Suppressor macrophage (primary cell): Measurements from ENCODE around the gene LAMTOR1.
A peak's percentile ranks its signal among the peaks of the same experiment; 100 is the strongest.

ENCODE experiments used
- DNase-seq, 4 experiments: peaks; one replicate each; pipeline ENCODE4 v3.0.0-alpha.2; 2020 to 2022

LAMTOR1 gene

DNA sequence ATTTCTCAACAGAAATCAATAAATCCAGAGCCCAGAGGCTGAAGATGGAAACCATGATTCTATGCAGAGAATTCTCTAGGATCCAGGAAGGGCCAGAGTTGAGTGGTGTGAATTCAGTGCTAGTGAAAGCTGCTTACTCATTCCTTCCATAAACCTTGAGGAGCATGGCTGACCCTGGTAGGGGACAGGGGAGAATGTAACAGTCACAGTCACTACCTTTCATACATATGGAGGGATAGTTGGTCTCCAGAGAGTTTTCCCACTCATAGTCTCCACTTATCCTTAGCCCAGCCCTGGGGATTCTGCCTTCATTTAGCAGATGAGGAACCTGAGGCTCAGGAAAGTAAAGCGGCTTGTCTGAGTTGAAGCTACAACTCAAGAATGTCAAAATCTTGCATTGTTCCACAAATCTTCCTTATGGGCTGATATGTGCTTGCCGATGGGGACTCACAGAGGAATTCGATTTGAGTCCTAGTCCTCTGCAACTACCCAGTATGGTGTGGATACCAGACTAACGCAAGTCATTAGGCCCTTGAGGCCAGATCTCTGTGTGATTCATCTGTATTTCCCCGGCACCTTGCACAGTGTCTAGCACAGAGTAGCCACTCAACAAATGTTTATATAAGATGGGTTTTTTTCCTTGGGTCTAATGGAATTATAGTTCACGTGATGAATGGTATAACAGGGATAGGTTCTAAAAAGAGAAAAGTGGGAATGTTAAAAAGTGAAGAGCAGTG is 13.1 kb upstream of the LAMTOR1 start:
- DNase-seq = no peak

DNA sequence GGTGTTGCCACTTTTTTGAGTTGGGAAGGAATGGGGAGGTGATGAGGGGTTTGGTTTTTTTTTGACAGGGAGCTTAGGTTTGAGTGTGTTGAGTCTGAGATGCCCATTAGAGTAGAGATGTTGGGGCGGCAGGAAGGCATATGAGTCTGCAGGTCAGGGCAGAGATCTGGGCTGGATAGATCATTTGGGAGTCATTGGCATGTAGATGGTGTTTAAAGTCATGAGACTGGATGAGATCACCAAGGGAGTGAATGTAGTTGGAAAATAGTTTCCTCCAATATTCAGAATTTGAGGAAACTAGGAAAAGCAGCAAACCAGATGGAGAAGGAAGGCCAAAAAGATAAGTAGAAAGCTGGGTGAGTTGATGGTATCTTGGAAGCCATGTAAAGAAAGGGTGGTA is 11.5 kb upstream of the LAMTOR1 start:
- DNase-seq = no peak

DNA sequence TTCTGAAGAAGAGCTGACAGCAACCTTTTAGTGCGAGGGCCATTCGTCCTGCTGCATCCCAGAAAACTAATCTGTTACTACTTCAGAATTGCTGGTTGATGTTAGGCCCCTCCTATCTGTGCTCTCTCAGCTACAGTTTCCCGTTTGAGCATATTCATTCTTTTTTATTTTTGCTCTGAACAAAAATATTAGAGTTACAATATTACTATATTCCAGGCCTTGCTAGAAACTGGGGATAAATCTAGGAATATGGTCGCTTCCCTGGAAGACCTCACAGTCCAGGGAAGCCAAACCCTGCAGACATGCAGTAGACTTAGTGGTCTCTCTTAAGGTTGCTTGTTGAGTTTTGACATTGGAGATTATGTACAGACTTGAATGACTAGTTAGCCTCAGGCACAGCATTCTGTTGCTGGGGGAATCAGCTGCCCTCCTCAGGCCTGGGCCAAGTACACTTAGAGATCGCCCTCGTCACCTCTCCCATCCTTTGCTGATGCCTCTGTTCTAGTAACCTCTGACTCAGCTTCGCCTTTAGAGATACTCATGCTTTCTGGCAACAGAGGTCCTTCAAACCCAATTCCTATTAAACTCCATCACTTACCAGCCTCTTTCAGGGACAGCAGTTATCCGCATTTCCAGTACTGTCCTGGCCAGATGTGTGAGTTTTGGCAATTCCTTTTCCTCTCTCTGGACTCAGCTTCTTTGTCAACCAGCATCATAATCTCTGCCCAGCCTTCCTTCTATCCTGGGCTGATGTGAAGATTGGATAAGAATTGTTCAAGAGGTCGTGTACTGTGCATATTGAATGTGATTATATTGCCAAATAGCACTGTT is 10.1 kb upstream of the LAMTOR1 start:
- DNase-seq = no peak

DNA sequence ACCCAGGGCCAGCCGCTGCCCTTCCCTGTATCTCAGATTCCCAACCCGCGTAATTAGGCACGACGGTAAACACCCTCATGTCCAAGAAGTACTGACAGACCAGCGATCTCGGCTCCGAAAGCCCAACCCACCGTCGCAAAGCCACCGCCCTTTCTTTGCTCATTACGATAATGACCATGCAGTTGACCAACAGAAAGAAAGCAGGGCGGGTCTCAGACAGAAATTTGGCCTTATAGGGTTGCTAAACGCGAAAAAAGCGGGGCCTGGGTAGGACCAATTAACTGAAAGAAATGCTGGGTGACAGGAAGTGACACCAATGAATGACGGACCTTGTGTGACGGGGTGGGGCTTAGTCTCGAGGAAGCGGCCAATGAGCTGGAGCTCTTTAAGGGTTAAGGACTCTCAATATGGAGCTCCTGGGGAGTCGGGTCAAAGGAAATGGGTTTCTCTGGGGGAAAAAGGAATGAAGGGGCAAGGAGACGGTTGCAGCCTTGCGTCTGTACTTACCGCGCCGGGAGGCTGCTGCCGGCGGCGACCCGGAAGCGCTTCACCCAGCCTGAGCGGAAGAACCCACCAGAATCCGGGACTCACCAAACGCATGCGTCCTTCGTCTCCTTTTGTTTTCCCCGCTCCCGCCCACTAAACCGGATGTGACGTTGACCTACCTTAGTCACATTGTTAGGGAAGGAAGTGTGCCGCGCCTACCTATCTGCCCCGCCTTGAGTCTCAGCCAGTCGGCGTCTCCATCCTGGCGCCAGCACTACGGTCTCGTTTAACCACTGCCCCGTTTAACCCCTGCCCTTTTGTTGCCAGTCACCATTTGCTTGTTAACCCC is 9.3 kb upstream of the LAMTOR1 start, which contains the start of gene ANAPC15:
Gene ANAPC15 (minus strand): TSS at position 553 of the 835 bp plus-strand sequence. CDS start 1,419 bp downstream, outside the sequence.
- peak; percentile 99 to 100 (median 99) for DNase-seq

DNA sequence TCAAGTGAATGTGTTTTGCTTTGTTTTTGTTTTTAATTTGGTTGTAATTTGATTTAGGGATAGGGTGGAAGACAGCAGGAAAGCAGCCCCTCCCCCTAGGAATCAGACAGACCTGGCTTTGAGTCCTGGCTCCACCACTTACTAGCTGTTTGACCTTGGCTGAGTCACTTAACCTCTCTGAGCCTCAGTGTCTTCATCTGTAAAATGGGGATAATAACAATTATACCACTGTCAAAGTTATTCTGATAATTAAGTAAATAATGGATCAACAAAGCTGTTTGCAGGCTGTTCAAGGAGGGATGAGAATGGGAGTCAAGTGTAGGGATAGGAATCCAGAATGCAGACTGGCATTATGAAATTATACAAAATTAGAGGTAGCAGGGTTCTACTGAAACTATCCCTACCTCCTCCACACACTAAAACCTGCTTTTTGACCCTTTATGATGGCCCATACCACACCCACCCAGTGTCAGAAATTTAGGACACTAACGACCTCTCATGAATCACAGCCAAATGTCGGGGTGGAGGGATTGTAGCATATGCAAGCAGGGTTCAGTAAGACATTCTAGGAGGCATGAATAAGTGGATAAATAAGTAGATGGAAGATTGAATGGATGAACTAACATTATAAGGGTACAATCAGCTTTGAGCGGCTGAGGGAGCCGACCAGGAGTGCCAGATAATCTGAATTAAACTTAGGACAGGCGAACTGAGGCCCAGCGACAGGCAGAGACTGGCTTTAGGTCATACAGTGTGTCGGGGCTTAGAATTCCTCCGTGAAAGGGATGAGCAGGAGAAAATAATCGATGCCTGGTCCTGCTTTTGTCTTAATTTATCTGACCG is 8.4 kb upstream of the LAMTOR1 start:
- peak in 1 of 4 experiments; percentile 16 for DNase-seq

DNA sequence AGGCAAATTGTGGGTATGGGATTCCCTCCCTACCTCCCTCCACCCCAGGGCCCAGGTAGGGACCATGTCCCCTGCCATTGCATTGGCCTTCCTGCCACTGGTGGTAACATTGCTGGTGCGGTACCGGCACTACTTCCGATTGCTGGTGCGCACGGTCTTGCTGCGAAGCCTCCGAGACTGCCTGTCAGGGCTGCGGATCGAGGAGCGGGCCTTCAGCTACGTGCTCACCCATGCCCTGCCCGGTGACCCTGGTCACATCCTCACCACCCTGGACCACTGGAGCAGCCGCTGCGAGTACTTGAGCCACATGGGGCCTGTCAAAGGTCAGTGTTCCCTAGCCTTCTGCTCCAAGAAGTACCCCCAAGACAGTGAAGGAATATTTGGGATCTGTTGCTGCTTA is 2.8 kb upstream of the LAMTOR1 start, which contains the start of gene TOMT:
Gene TOMT (plus strand): TSS at position 37 of the 400 bp plus-strand sequence. CDS start 28 bp downstream, at position 65.
- DNase-seq = no peak

DNA sequence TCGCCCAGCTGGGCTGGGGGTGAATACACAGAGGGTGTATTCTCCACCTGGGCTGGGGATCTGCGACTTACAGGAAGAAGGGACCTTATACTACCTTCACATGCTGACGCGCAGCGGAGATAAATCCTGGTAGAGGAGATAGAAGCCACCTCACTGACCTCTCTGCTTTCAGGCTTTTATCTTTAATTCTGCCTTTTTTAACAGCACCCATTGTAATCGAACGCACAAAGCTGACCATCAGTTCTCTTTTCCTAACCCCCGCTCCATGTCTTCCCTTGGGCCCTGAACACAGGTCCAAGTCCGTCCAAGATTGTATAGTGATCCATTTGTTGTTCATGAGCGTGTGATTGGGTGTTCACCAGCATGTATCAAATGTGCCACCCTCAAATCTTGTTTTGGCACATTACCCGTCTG is 664 bp upstream of the LAMTOR1 start:
- DNase-seq = no peak

DNA sequence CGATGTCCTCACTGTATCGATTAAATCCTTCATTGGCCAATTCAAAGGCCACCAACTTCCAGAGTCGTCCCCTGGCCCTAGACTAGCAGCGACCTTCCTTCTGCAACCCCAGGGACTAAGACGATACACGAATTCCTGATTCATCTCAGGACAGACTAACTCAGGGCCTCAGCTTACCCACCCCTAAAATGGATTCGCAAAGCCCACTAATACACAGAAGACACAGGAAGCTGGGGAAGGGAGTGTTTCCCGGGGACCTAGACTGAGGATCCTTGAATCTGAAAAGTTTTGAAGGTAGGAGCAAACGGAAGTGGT is 509 bp downstream of the LAMTOR1 start:
- DNase-seq = no peak

DNA sequence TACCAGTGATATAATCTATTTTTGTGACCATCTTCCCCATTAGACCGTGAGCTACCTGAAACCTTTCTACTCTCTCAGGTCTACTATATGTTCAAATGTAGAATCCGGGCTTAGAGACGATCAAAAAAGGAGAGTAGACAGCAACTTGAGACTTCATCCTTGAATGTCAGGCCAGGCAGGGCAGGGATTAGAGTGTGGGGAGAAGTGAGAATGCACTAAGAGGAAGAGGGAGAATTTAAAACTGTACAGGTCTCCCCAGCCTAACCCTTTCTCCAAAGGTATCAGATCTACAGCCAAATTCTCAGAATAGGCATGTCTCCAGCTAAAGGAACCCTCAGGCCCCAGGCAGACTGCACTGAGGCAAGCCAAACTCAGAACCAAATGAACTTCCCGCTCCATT is 935 bp downstream of the LAMTOR1 start:
- peak in 3 of 4 experiments; percentile 25 to 43 (median 40) for DNase-seq

DNA sequence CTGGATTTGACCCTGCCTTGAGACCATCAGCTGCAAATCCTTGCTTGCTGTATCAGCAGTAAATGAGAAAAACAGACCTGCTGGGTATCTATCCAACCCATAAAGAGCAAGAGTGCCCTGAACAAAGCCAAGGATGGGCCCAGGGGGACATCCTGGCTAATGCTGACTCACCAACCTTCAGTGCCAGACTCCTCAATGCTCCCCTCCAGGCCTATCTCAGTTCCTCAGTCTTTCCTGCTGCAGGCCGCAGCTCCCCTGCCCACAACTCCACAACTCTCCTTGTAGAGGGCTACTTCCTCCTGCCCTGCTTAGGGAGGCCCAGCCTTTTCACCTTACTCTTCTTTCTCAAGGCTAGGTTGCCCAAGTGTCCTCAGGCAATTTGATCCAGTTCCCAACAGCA is 2.6 kb downstream of the LAMTOR1 start:
- DNase-seq = peak; percentile 49 to 79 (median 72)

DNA sequence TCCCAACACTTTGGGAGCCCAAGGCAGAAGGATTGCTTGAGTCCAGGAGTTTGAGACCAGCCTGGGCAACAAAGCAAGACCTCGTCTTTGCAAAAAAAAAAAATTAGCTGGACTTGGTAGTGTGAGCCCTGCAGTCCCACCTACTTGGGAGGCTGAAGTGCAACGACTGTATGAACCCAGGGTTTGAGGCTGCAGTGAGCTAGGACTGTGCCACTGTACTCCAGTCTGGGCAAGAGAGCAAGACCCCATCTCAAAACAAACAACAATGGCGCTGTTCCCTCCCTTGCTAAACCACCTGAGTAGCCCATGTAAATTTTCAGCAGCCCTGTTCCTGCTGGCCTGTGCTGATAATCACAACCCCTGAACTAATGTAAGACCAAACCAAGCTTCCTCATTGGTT is 3.1 kb downstream of the LAMTOR1 start:
- DNase-seq = no peak

DNA sequence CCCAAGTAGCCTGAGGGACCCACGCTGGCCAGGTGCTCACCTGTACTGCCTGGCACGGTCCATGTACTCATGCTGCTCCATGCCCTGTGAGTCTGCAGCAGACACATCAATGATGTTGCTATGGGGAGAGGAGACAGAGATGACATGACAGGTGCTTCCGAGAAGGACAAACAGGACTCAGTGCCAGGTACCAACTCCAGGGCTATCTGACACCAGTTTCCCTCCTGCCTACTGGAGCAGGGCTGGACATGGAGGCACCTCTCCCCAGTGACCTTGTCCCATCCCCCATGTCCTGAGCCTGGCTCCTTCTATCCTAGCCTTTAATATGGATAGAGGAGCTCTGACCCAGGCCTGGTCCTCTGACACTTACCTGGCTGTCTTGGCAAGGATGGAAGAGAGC is 4.4 kb downstream of the LAMTOR1 start:
- DNase-seq = no peak

DNA sequence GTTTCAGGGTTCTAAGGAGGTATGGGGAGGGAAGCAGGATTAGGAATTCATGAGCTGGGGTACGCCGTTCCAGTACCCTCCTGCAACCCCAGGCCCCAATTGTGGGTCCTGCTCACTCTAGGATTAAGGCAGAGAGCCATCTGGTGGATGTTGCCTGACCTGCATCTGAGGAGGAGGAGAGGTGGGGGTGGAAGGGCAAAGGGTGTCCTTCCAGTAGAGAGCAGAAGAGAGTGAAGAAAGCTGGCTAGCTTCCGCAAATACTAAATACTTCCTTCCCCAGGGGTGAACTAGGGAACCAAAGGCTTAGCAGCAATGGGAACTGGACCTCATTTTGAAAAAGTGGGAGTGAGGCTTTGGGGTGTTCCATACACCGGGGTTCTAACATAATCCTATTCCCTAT is 11.8 kb downstream of the LAMTOR1 start:
- DNase-seq = peak; percentile 86 to 93 (median 91)

DNA sequence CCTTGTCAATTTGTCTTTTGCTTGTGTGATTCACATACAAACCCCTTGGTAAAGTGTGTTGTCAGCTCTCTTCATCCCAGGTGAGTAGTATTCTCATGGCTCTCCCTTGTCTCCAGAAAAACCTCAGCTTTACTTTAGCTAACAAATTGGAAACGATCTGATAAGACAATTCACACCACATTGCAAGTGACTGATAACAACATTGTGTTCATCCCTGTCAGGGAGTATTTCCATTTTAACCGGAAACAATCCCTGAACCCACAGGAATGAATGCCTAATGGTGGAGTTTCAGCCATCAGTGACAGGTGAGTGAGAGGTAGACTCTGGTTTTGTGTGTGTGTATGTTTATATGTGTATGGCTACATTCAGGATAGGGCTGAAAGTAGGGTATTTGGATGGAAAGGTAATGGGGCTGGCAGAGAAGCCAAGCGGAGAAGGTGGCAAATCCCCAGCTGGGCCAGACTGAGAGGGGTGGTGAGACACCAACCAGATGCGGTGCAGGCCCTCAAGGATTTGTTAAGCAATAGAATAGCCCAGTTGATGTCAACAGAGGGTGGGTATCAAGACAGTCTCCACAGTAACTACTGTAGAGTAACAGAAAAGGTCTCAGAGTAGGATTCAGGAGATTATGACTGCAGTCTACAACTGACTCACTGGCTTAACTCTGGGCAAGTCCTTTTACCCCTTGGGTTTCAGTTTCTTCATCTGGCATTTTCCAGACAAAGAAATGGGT is 14.9 kb downstream of the LAMTOR1 start:
- DNase-seq = no peak

DNA sequence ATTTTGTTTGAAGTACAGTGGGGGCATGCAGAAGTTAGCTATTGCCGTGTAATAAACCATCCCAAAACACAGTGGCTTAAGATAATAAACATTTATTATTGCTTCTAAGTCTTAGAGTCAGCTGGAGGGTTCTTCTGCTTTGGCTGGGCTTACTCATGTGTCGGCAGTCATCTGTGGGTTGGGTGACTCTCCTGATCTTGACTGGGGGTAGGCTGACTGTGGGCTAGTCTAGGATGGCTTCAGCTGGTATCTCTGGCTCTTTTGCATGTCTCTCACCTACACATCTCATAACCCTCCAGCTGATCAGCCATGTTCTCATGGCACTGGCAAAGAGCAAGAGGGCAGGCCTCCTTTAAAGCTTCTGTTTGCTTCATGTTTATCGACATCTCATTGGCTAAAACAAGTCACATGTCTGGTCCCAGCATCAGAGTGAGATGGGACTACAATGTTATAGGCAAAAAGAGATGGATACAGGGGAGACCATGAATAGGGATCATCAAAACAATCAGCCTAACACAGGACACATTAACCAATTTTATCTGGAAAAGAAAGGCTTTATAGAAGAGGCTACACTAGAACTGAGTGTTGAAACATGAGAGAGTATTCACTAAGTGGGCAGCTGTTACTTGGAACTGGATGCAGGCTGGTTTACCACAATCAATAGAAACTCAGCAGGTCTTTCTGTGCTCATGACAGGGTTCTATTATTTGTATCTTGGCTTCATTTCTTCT is 17.3 kb downstream of the LAMTOR1 start:
- peak in 3 of 4 experiments; percentile 43 to 55 (median 49) for DNase-seq

DNA sequence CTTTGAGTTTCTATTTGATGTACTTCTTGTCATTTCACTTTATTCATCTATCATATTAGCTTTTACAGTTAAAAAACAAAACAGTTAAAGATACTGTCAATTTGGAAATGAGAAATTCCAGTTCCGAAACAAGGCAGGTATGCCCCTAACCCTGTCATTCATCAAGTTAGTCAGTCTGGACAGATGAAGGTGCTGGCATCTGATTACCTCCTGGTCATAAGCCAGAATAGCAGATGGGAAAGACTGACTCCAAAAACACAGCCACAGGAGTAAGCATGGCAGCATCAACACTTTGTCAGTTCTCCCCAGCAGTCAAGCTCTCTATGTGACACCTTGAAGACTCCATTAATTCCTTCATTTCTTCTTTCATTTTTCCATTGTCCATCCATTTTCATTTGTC is 18.1 kb downstream of the LAMTOR1 start:
- no peak for DNase-seq

DNA sequence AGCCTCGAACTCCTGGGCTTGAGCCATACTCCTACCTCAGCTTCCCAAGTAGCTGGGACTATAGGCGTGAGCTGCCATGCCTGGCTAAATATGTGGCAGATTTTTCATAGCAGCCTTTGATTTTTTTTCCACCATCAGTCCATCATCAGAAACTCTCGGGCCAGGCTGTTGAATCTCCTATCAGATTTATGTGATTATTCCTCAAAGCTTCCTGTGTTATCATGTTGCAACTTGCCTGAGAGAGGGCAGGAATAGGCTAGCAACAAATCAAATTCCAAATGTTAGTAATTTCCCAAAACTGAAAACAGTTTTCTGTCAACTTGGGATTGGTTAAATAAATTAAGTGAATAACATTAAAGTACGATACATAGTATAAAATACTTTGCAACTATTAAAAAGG is 19.0 kb downstream of the LAMTOR1 start:
- no peak for DNase-seq

DNA sequence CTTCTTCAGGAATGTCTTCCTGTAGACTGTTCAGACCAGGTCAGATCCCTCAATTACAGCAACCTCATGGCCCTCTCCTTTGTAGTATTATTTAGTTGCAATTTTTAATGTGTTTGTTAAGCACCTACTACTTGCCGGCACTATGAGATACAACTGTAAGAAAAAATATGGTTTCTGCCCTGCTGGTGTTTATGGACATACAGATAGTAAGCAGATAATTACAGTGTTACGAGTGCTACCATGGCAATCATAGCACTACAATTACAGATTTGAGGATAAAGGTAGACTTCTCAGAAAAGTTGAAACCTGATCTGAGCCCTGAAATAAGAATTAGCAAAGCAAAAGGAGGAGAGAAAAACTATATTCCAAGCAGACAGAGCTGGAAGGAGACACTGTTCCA is 19.7 kb downstream of the LAMTOR1 start:
- DNase-seq = no peak

DNA sequence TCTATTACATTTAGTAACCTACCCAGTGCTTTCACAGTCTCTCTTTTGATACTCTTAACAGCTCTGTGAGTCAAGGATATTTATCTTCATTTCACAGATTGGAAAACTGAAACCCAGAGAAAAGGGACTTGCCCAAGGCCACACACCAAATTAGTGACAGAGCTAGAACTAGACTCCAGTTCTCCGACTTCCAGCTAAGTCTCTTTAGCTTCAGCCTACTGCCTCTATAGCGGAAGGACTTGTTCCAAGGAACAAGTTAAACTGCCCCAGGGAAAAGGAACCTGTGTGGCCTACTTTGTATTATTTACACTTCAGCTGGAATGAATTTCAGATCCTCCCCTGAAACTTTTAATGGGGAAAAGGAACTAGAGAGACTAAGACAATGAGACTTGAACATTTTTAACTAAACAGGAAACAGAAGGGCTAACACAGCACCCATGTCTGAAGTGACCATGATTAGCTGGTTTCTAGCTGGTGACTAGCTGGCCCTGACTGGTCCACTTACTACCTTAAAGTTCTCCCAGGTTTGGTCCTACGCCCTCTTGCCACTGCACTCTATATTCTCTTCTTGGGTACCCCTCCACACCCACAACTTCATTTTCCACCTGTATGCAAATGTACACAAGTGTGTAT is 21.2 kb downstream of the LAMTOR1 start:
- DNase-seq = peak in 2 of 4 experiments; percentile 36 to 45

DNA sequence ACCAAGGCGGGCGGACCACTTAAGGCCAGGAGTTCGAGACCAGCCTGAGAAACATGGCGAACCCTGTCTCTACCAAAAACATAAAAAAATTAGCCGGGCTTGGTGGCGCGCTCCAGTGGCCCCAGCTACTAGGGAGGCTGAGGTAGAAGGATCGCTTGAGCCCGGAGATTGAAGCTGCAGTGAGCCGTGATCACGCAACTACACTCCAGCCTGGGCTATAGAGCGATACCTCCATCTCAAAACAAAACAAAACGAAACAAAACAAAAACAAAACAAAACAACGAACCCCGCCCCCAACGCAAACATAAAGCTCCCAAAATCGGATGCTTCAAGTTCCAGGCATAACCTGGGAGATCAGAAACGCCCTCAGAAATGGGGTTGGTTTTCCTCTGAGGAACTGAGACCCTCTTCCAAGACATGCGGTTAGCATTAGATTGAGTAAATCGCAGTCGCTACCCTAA is 21.9 kb downstream of the LAMTOR1 start:
- no peak for DNase-seq
